HEK293 (cell line): Measurements from ENCODE around the gene RPS15A.

ENCODE experiments used
- FEZF1 ChIP-seq: fragments of 450-650 bp; formaldehyde crosslinking; IDR thresholded peaks from 2 replicates; pipeline ENCODE4 v1.5.1; 2016; ENCODE audit warnings: missing biosample characterization, missing genetic modification characterization
- GLIS1 ChIP-seq: fragments of 450-650 bp; formaldehyde crosslinking; IDR thresholded peaks from 2 replicates; pipeline ENCODE4 v1.5.1; 2016; ENCODE audit warnings: missing biosample characterization, missing genetic modification characterization
- INSM2 ChIP-seq: fragments of 450-650 bp; formaldehyde crosslinking; IDR thresholded peaks from 2 replicates; pipeline ENCODE4 v1.5.1; 2016; ENCODE audit warnings: missing biosample characterization, missing genetic modification characterization
- KLF7 ChIP-seq: fragments of 450-650 bp; formaldehyde crosslinking; IDR thresholded peaks from 2 replicates; pipeline ENCODE4 v1.5.1; 2016; ENCODE audit warnings: missing biosample characterization, missing genetic modification characterization, borderline replicate concordance
- MEIS1 ChIP-seq: sonication (generic); formaldehyde crosslinking; IDR thresholded peaks from 2 replicates; pipeline ENCODE4 v1.8.1; 2022; ENCODE audit warnings: missing genetic modification reagents, mild to moderate bottlenecking, borderline replicate concordance
- PATZ1 ChIP-seq: fragments of 450-650 bp; formaldehyde crosslinking; IDR thresholded peaks from 2 replicates; pipeline ENCODE4 v1.5.1; 2016; ENCODE audit warnings: missing biosample characterization, missing genetic modification characterization
- PRDM4 ChIP-seq: fragments of 450-650 bp; formaldehyde crosslinking; IDR thresholded peaks from 2 replicates; pipeline ENCODE4 v1.5.1; 2017; ENCODE audit warnings: missing biosample characterization, missing genetic modification characterization
- SP2 ChIP-seq: fragments of 450-650 bp; formaldehyde crosslinking; IDR thresholded peaks from 2 replicates; pipeline ENCODE4 v1.5.1; 2016; ENCODE audit warnings: missing biosample characterization, missing genetic modification characterization
- SP7 ChIP-seq: fragments of 450-650 bp; formaldehyde crosslinking; IDR thresholded peaks from 2 replicates; pipeline ENCODE4 v1.5.1; 2016; ENCODE audit warnings: missing biosample characterization, missing genetic modification characterization
- ZBTB44 ChIP-seq: fragments of 450-650 bp; IDR thresholded peaks from 2 replicates; pipeline ENCODE4 v1.5.1; 2018; ENCODE audit warnings: missing biosample characterization, mild to moderate bottlenecking, missing genetic modification characterization
- ZBTB48 ChIP-seq: fragments of 450-650 bp; formaldehyde crosslinking; IDR thresholded peaks from 2 replicates; pipeline ENCODE4 v1.5.1; 2016; ENCODE audit warnings: missing biosample characterization, missing genetic modification characterization
- ZBTB6 ChIP-seq: fragments of 450-650 bp; formaldehyde crosslinking; IDR thresholded peaks from 2 replicates; pipeline ENCODE4 v1.5.1; 2017; ENCODE audit warnings: missing biosample characterization, missing genetic modification characterization
- ZBTB7A ChIP-seq: fragments of 450-650 bp; formaldehyde crosslinking; IDR thresholded peaks from 2 replicates; pipeline ENCODE4 v1.5.1; 2016; ENCODE audit warnings: low read depth, missing biosample characterization, missing genetic modification characterization
- ZBTB8A ChIP-seq: fragments of 450-650 bp; formaldehyde crosslinking; IDR thresholded peaks from 2 replicates; pipeline ENCODE4 v1.5.1; 2016; ENCODE audit warnings: missing biosample characterization, missing genetic modification characterization
- ZNF157 ChIP-seq: fragments of 450-650 bp; formaldehyde crosslinking; IDR thresholded peaks from 2 replicates; pipeline ENCODE4 v1.5.1; 2016; ENCODE audit warnings: missing biosample characterization, missing genetic modification characterization
- ZNF18 ChIP-seq: fragments of 450-650 bp; formaldehyde crosslinking; IDR thresholded peaks from 2 replicates; pipeline ENCODE4 v1.5.1; 2016; ENCODE audit warnings: missing biosample characterization, missing genetic modification characterization
- ZNF223 ChIP-seq: fragments of 450-650 bp; formaldehyde crosslinking; IDR thresholded peaks from 2 replicates; pipeline ENCODE4 v1.5.1; 2016; ENCODE audit warnings: missing biosample characterization, missing genetic modification characterization
- ZNF302 ChIP-seq: fragments of 450-650 bp; formaldehyde crosslinking; IDR thresholded peaks from 2 replicates; pipeline ENCODE4 v1.5.1; 2016; ENCODE audit warnings: missing biosample characterization, missing genetic modification characterization, low read depth
- ZNF391 ChIP-seq: fragments of 450-650 bp; formaldehyde crosslinking; IDR thresholded peaks from 2 replicates; pipeline ENCODE4 v1.5.1; 2016; ENCODE audit warnings: low read depth, missing biosample characterization, missing genetic modification characterization, borderline replicate concordance
- ZNF394 ChIP-seq: fragments of 450-650 bp; formaldehyde crosslinking; IDR thresholded peaks from 2 replicates; pipeline ENCODE4 v1.5.1; 2016; ENCODE audit warnings: missing biosample characterization, missing genetic modification characterization, mild to moderate bottlenecking, moderate library complexity, borderline replicate concordance
- ZNF549 ChIP-seq: fragments of 450-650 bp; IDR thresholded peaks from 2 replicates; pipeline ENCODE4 v1.5.1; 2018; ENCODE audit warnings: missing biosample characterization, missing genetic modification characterization, mild to moderate bottlenecking, inconsistent platforms, moderate library complexity
- ZNF560 ChIP-seq: fragments of 450-650 bp; formaldehyde crosslinking; IDR thresholded peaks from 2 replicates; pipeline ENCODE4 v1.5.1; 2017; ENCODE audit warnings: missing biosample characterization, missing genetic modification characterization, borderline replicate concordance
- ZNF571 ChIP-seq: fragments of 450-650 bp; formaldehyde crosslinking; IDR thresholded peaks from 2 replicates; pipeline ENCODE4 v1.5.0; 2017; ENCODE audit warnings: missing biosample characterization, missing genetic modification characterization
- ZNF664 ChIP-seq: fragments of 450-650 bp; formaldehyde crosslinking; IDR thresholded peaks from 2 replicates; pipeline ENCODE4 v1.5.1; 2016; ENCODE audit warnings: missing biosample characterization, missing genetic modification characterization
- ZNF692 ChIP-seq: fragments of 450-650 bp; formaldehyde crosslinking; IDR thresholded peaks from 2 replicates; pipeline ENCODE4 v1.5.1; 2016; ENCODE audit warnings: missing biosample characterization, missing genetic modification characterization
- ZSCAN23 ChIP-seq: fragments of 450-650 bp; formaldehyde crosslinking; IDR thresholded peaks from 2 replicates; pipeline ENCODE4 v1.5.1; 2016; ENCODE audit warnings: missing biosample characterization, missing genetic modification characterization

RPS15A gene

GRCh38 chr16:18789850-18790706, at the start of gene RPS15A (continued):
- TF ChIP-seq INSM2 (tag by site-specific recombination): 0 out of 2 replicates have a peak, but pooled peaks have one; percentile 33
- no peak for TF ChIP-seq ZNF560
- no peak for TF ChIP-seq ZNF302
- TF ChIP-seq GLIS1 (tag by site-specific recombination): peak; percentile 80
- TF ChIP-seq ZBTB6 (tag by site-specific recombination): no peak
- 0 out of 2 replicates have a peak, but pooled peaks have one; percentile 13 for TF ChIP-seq ZBTB48 (tag by site-specific recombination)
- peak; percentile 79; the same call in 1 of the 2 replicates for TF ChIP-seq ZNF391 (tag by site-specific recombination)
- TF ChIP-seq MEIS1: no peak
- TF ChIP-seq KLF7 (tag by site-specific recombination): no peak; the same call in 1 of the 2 replicates
- TF ChIP-seq PATZ1: peak; percentile 65; the same call in 1 of the 2 replicates
- peak; percentile 55 for TF ChIP-seq ZBTB8A (tag by site-specific recombination)
- no peak for TF ChIP-seq ZNF223
- peak; percentile 81 for TF ChIP-seq SP7 (tag by site-specific recombination)
- no peak for TF ChIP-seq ZNF157 (tag by site-specific recombination)
- TF ChIP-seq PRDM4 (tag by site-specific recombination): no peak
- TF ChIP-seq ZBTB44: no peak
- no peak for TF ChIP-seq ZNF664 (tag by site-specific recombination)
- TF ChIP-seq ZNF692 (tag by site-specific recombination): peak; percentile 92
- TF ChIP-seq FEZF1 (tag by site-specific recombination): no peak
- TF ChIP-seq ZNF394 (tag by site-specific recombination): peak; percentile 77; the same call in 1 of the 2 replicates
- TF ChIP-seq ZBTB7A (tag by site-specific recombination): peak; percentile 4; the same call in 1 of the 2 replicates
- TF ChIP-seq ZNF549 (tag by site-specific recombination): no peak
- TF ChIP-seq ZSCAN23 (tag by site-specific recombination): peak; percentile 38; the same call in 1 of the 2 replicates
- 0 out of 2 replicates have a peak, but pooled peaks have one; percentile 10 for TF ChIP-seq ZNF18 (tag by site-specific recombination)
- TF ChIP-seq SP2 (tag by site-specific recombination): peak; percentile 91
- no peak for TF ChIP-seq ZNF571 (tag by site-specific recombination)
